Measurements from ENCODE around the gene TIMP3.

The TIMP3 gene

GRCh38 chr22:32897400-32897799, 95.9 kb downstream of the TIMP3 start:
- DNase-seq (ENCODE audit: low read depth, low spot score), result no peak
- Histone ChIP-seq H3K36me3 (ENCODE audit: insufficient read depth, insufficient read length, low read length) (no peaks in the 10 kb centered on the region), H3K4me1 (ENCODE audit: insufficient read depth, insufficient read length) (no peaks in the 10 kb centered on the region), H3K9me3 (ENCODE audit: insufficient read depth, low read length) (0 out of 2 replicates have a peak, but pooled peaks cover 3% of the 10 kb centered on the region), H3K27me3 (ENCODE audit: insufficient read depth, insufficient read length) (no peaks in the 10 kb centered on the region), H3K9ac (ENCODE audit: insufficient read length, low read depth) (no peak overlapping the region), H3K4me3 (ENCODE audit: insufficient read length, low read depth) (no peak overlapping the region)
- TF ChIP-seq SUZ12 (IDR thresholded peaks at IDR 0.05; ENCODE audit: extremely low read depth, insufficient read depth, insufficient read length) (no peak), YY1 (IDR thresholded peaks at IDR 0.05; ENCODE audit: insufficient read depth, insufficient read length) (no peak), ZNF274 (IDR thresholded peaks at IDR 0.05; ENCODE audit: low read depth, low read length) (no peak)

DNA sequence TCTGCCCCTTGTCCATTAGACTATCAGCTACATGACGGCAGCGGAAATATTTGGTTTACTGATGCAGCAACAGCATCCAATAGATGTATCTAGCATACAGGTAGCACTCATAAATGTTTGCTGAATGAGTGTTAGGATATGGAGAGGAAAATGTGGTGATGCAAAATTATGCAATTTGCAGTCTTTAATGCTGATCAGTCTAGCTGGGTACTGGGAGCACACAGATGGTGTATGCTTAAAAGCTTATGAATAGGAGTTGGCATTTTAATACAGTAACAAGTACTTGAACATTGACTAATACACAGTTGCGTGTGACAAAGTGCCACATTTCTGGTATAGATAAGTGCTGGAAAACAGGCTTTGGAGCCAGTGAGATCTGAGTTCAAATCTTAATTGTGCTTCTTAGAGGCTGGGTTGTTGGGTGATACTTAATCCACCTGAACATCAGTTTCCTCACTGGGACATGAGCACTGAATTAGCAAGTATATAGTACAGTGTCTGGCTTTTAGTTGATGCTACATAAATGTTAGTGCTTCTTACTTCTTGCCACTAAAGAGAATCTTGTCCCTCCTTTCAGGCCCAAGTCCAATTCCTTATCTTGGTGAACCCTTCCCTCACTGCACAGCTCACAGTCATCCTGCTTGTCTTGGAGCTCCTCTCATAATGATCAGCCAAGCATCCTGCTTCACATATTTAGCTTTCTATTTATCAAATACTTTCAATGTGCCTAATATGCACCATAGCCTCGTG, 99.6 kb downstream of the TIMP3 start:
- no peak overlapping the region for H3K4me3 ChIP-seq (ENCODE audit: insufficient read length, low read depth)
- H3K27me3 ChIP-seq (ENCODE audit: insufficient read depth, insufficient read length), result no peaks in the 10 kb centered on the region
- TF ChIP-seq YY1 (IDR thresholded peaks at IDR 0.05; ENCODE audit: insufficient read depth, insufficient read length) (no peak), ZNF274 (IDR thresholded peaks at IDR 0.05; ENCODE audit: low read depth, low read length) (no peak), SUZ12 (IDR thresholded peaks at IDR 0.05; ENCODE audit: extremely low read depth, insufficient read depth, insufficient read length) (no peak)
- H3K36me3 ChIP-seq (ENCODE audit: insufficient read depth, insufficient read length, low read length), result no peaks in the 10 kb centered on the region
- no peaks in the 10 kb centered on the region for H3K9me3 ChIP-seq (ENCODE audit: insufficient read depth, low read length)
- no peak for DNase-seq (ENCODE audit: low read depth, low spot score)
- no peaks in the 10 kb centered on the region for H3K4me1 ChIP-seq (ENCODE audit: insufficient read depth, insufficient read length)
- H3K9ac ChIP-seq (ENCODE audit: insufficient read length, low read depth), result no peak overlapping the region

DNA sequence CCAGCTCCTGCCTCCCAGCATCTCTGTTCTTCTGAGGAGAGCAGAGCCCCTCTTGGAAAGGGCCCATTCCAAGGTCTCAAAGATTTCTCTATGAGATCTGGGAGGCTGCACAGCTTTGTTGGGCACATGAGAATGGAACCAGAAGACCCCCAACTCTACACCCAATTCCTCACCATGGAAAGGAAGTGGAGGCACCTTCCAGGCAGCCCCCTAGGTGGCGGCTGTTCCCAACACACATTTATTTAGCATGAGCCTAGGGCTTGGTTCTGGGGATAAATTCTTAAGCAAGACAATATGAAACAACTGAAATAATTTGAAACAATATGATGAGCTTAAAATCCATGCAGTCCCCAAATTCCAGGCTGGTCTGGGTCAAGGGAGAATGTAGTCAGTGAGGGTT, 100.4 kb downstream of the TIMP3 start:
- Histone ChIP-seq H3K4me1 (ENCODE audit: insufficient read depth, insufficient read length) (no peaks in the 10 kb centered on the region), H3K9ac (ENCODE audit: insufficient read length, low read depth) (no peak overlapping the region), H3K27me3 (ENCODE audit: insufficient read depth, insufficient read length) (no peaks in the 10 kb centered on the region), H3K36me3 (ENCODE audit: insufficient read depth, insufficient read length, low read length) (no peaks in the 10 kb centered on the region), H3K9me3 (ENCODE audit: insufficient read depth, low read length) (no peaks in the 10 kb centered on the region), H3K4me3 (ENCODE audit: insufficient read length, low read depth) (no peak overlapping the region)
- TF ChIP-seq YY1 (IDR thresholded peaks at IDR 0.05; ENCODE audit: insufficient read depth, insufficient read length) (no peak), SUZ12 (IDR thresholded peaks at IDR 0.05; ENCODE audit: extremely low read depth, insufficient read depth, insufficient read length) (no peak), ZNF274 (IDR thresholded peaks at IDR 0.05; ENCODE audit: low read depth, low read length) (no peak)
- DNase-seq (ENCODE audit: low read depth, low spot score), result no peak

- Histone ChIP-seq H3K4me1 (ENCODE audit: insufficient read depth, insufficient read length) (no peaks in the 10 kb centered on the region), H3K9ac (ENCODE audit: insufficient read length, low read depth) (no peak overlapping the region), H3K27me3 (ENCODE audit: insufficient read depth, insufficient read length) (no peaks in the 10 kb centered on the region), H3K9me3 (ENCODE audit: insufficient read depth, low read length) (no peaks in the 10 kb centered on the region), H3K36me3 (ENCODE audit: insufficient read depth, insufficient read length, low read length) (no peaks in the 10 kb centered on the region), H3K4me3 (ENCODE audit: insufficient read length, low read depth) (no peak overlapping the region)
- TF ChIP-seq YY1 (IDR thresholded peaks at IDR 0.05; ENCODE audit: insufficient read depth, insufficient read length) (no peak), ZNF274 (IDR thresholded peaks at IDR 0.05; ENCODE audit: low read depth, low read length) (no peak), SUZ12 (IDR thresholded peaks at IDR 0.05; ENCODE audit: extremely low read depth, insufficient read depth, insufficient read length) (no peak)
- no peak for DNase-seq (ENCODE audit: low read depth, low spot score)
Observed at GRCh38 chr22:32903507-32903906, 102.0 kb downstream of the TIMP3 start.

DNA sequence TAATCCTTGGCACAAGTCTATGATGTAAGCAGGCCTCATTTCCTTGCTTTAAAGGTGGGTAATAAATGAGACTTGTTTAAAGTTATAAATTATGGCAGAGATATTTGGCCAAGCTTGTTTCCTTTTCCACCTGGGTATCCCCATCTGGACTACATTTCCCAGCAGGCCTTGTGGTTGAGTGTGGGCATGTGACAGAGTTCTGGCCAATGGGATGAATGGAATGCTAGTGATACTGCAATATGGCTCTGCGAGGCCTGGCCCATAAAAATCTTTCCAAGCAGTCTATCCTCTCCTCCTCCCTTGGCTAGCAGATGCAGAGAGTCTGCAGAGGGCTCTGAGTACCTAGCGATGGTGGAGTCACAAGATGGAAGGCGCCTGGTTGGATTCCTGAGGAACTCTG, 102.5 kb downstream of the TIMP3 start:
- Histone ChIP-seq H3K36me3 (ENCODE audit: insufficient read depth, insufficient read length, low read length) (no peaks in the 10 kb centered on the region), H3K9ac (ENCODE audit: insufficient read length, low read depth) (no peak overlapping the region), H3K27me3 (ENCODE audit: insufficient read depth, insufficient read length) (no peaks in the 10 kb centered on the region), H3K9me3 (ENCODE audit: insufficient read depth, low read length) (no peaks in the 10 kb centered on the region), H3K4me1 (ENCODE audit: insufficient read depth, insufficient read length) (no peaks in the 10 kb centered on the region), H3K4me3 (ENCODE audit: insufficient read length, low read depth) (no peak overlapping the region)
- DNase-seq (ENCODE audit: low read depth, low spot score), result peak; percentile 15
- TF ChIP-seq YY1 (IDR thresholded peaks at IDR 0.05; ENCODE audit: insufficient read depth, insufficient read length) (peak; percentile 33), SUZ12 (IDR thresholded peaks at IDR 0.05; ENCODE audit: extremely low read depth, insufficient read depth, insufficient read length) (no peak), ZNF274 (IDR thresholded peaks at IDR 0.05; ENCODE audit: low read depth, low read length) (no peak)

DNA sequence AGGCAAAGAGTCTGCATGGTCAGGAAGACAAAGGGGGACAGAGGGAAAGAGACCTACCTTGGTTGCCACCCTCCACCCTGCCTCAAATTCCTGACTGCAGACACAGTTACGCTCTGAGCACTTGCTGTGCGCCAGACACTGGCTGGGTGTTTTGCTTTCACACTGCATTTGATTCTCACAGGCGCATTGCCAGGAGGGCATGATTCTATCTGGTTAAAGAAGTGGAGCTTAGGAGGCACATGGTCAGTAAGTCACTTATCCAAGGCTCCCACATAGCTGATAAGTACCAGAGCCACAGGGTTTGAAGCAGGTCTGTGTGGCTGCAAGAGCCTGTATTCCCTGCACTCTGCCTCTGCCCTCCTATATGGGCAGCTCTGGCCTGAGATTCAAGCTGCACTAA, 103.9 kb downstream of the TIMP3 start:
- no peaks in the 10 kb centered on the region for H3K4me1 ChIP-seq (ENCODE audit: insufficient read depth, insufficient read length)
- no peaks in the 10 kb centered on the region for H3K36me3 ChIP-seq (ENCODE audit: insufficient read depth, insufficient read length, low read length)
- H3K9ac ChIP-seq (ENCODE audit: insufficient read length, low read depth), result no peak overlapping the region
- H3K9me3 ChIP-seq (ENCODE audit: insufficient read depth, low read length), result no peaks in the 10 kb centered on the region
- H3K4me3 ChIP-seq (ENCODE audit: insufficient read length, low read depth), result no peak overlapping the region
- TF ChIP-seq SUZ12 (IDR thresholded peaks at IDR 0.05; ENCODE audit: extremely low read depth, insufficient read depth, insufficient read length), result no peak
- TF ChIP-seq YY1 (IDR thresholded peaks at IDR 0.05; ENCODE audit: insufficient read depth, insufficient read length), result no peak
- no peak for TF ChIP-seq ZNF274 (IDR thresholded peaks at IDR 0.05; ENCODE audit: low read depth, low read length)
- DNase-seq (ENCODE audit: low read depth, low spot score), result no peak
- H3K27me3 ChIP-seq (ENCODE audit: insufficient read depth, insufficient read length), result no peaks in the 10 kb centered on the region

DNA sequence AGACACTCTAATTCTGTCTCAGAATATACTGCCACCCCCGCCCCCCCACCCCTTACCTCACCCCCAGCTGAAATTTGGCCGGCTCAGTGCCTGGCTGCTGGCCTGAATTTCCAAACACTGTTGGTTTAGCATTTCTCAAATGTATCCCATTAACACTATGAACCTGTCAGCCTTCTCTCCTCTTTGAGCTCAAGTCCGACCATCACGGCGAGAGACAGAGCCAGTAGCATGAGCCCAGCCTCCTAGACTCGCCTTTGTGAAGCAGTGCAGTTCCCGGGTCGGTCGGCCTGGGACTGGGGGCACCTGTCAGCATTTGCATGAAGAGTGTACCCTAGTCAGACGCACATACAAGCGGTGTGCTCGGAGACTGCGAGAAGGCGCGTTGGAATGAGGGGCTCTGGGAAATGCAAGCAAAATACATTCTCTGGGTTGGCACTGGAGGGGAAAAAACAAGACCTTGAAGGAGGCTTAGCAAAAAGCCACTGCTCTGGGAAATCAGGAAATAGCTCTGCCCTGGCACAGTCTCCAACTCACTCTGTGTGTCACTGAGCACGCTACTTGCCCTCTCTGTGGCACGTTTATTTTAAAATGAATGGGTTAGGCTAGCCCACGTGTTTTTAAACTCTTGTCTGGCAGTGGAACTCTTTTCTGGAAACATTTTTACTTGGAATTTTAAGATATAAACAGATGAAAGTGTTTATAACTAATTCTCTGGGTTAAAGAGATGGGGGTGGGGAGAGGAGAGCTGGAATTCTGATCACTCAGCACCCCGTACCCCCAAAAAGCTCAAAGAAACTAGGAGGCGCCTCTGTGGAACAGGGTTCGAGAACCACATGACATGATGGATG, 108.3 kb downstream of the TIMP3 start:
- TF ChIP-seq SUZ12 (IDR thresholded peaks at IDR 0.05; ENCODE audit: extremely low read depth, insufficient read depth, insufficient read length), result no peak
- no peak for TF ChIP-seq YY1 (IDR thresholded peaks at IDR 0.05; ENCODE audit: insufficient read depth, insufficient read length)
- TF ChIP-seq ZNF274 (IDR thresholded peaks at IDR 0.05; ENCODE audit: low read depth, low read length), result no peak
- DNase-seq (ENCODE audit: low read depth, low spot score), result no peak
- no peaks in the 10 kb centered on the region for H3K27me3 ChIP-seq (ENCODE audit: insufficient read depth, insufficient read length)
- no peaks in the 10 kb centered on the region for H3K9me3 ChIP-seq (ENCODE audit: insufficient read depth, low read length)
- H3K36me3 ChIP-seq (ENCODE audit: insufficient read depth, insufficient read length, low read length), result no peaks in the 10 kb centered on the region
- no peak overlapping the region for H3K9ac ChIP-seq (ENCODE audit: insufficient read length, low read depth)
- H3K4me1 ChIP-seq (ENCODE audit: insufficient read depth, insufficient read length), result peaks cover 2% of the 10 kb centered on the region
- no peak overlapping the region for H3K4me3 ChIP-seq (ENCODE audit: insufficient read length, low read depth)
